ENCODE data around the gene PROM2. TPM values are rescaled to one million over a fixed set of nuclear protein-coding genes. Genes with fewer than 3 reads are reported as not detected.

Gene PROM2
- total RNA-seq (1 to 10 TPM in 2 of 4 donors, under 1 TPM in 2; 0.54 to 1.4 (median 1.1) TPM), polyA plus RNA-seq (1 to 10 TPM in 1 of 3 donors, under 1 TPM in 2; 0.18 to 1.3 (median 0.32) TPM)
- long read RNA-seq, donor 1, partial matches to known transcripts: 0 of 1 reads
- long read RNA-seq, donor 1, other reads (novel, unspliced or antisense): 1 of 1 reads
- long read RNA-seq, donor 2, partial matches to known transcripts: 1 of 1 reads
- long read RNA-seq, donor 2, other reads (novel, unspliced or antisense): 0 of 1 reads

GRCh38 chr2:95274291-95275150, at the start of gene PROM2:
TSS of gene PROM2 (plus strand) at chr2:95274449. CDS start at chr2:95274586, 137 bp downstream.
- no peak within 1 kb of the TSS for H3K4me3 ChIP-seq
- TF ChIP-seq CTCF (IDR thresholded peaks at IDR 0.05): no peak
- DNase-seq: peak in 1 of 2 donors; percentile 36
- no peaks in the 10 kb centered on the region for H3K4me1 ChIP-seq
- ATAC-seq: no peak
- intact Hi-C loops (cut with DNase I): no loop called here
- WGBS, 3 donors: 74 to 82% (median 76%) methylated on average over 17 of the region's 17 CpGs
- H3K36me3 ChIP-seq (ENCODE audit: insufficient read depth in 1 of 2, low read depth in 1 of 2): no peaks in the 10 kb centered on the region
- no peaks in the 10 kb centered on the region for H3K27me3 ChIP-seq (ENCODE audit: insufficient read depth in 3 of 3, low read length in 2 of 3)
- H3K27ac ChIP-seq: no peak within 1 kb of the TSS
- H3K9me3 ChIP-seq: no peaks in the 10 kb centered on the region

GRCh38 chr2:95225658-95226057, 48.6 kb upstream of the PROM2 start:
- Histone ChIP-seq H3K36me3 (ENCODE audit: insufficient read depth in 1 of 2, low read depth in 1 of 2) (peaks cover 0 to 3% of the 10 kb centered on the region in 2 donors), H3K4me3 (no peak overlapping the region), H3K27ac (no peak overlapping the region), H3K27me3 (ENCODE audit: insufficient read depth in 3 of 3, low read length in 2 of 3) (no peaks in the 10 kb centered on the region), H3K9me3 (peaks cover 59% of the 10 kb centered on the region), H3K4me1 (no peaks in the 10 kb centered on the region)
- no peak for ATAC-seq
- no peak for TF ChIP-seq CTCF (IDR thresholded peaks at IDR 0.05)
- intact Hi-C loops (cut with DNase I): no loop called here
- DNase-seq: no peak

GRCh38 chr2:95231723-95232122, 42.5 kb upstream of the PROM2 start:
- DNase-seq: peak in 1 of 2 donors; percentile 21
- peaks cover 36% of the 10 kb centered on the region for H3K9me3 ChIP-seq

GRCh38 chr2:95232232-95232631, 42.0 kb upstream of the PROM2 start:
- WGBS, 3 donors: 56 to 70% (median 58%) methylated on average over 1 of the region's 1 CpG
- no peaks in the 10 kb centered on the region for H3K36me3 ChIP-seq (ENCODE audit: insufficient read depth in 1 of 2, low read depth in 1 of 2)
- H3K4me3 ChIP-seq: no peak overlapping the region
- H3K9me3 ChIP-seq: peaks cover 39% of the 10 kb centered on the region
- ATAC-seq (no peak), DNase-seq (no peak)
- H3K27ac ChIP-seq: no peak overlapping the region
- no peak for TF ChIP-seq CTCF (IDR thresholded peaks at IDR 0.05)
- no peaks in the 10 kb centered on the region for H3K4me1 ChIP-seq
- intact Hi-C loops (cut with DNase I): no loop called here
- H3K27me3 ChIP-seq (ENCODE audit: insufficient read depth in 3 of 3, low read length in 2 of 3): no peaks in the 10 kb centered on the region

More at GRCh38 chr2:95231723-95232122, 42.5 kb upstream of the PROM2 start:
- intact Hi-C loops (cut with DNase I): no loop called here
- Histone ChIP-seq H3K4me1 (no peaks in the 10 kb centered on the region), H3K27ac (no peak overlapping the region), H3K27me3 (ENCODE audit: insufficient read depth in 3 of 3, low read length in 2 of 3) (no peaks in the 10 kb centered on the region), H3K4me3 (no peak overlapping the region), H3K36me3 (ENCODE audit: insufficient read depth in 1 of 2, low read depth in 1 of 2) (no peaks in the 10 kb centered on the region)
- peak; percentile 26 for TF ChIP-seq CTCF (IDR thresholded peaks at IDR 0.05)
- 42 to 48% (median 44%) methylated on average over 3 of the region's 3 CpGs for WGBS, 3 donors
- no peak for ATAC-seq

Measured in psoas muscle (tissue), 8 donors.